ENCODE results near the gene SF3A1. TPM values are rescaled to one million over a fixed set of nuclear protein-coding genes. Genes with fewer than 3 reads are reported as not detected.
"Not testable (repeated sequence)": the region's sequence is repeated elsewhere in the genome, so short reads cannot be mapped to it uniquely, and the experiment has no call there.

The SF3A1 gene, protein sequence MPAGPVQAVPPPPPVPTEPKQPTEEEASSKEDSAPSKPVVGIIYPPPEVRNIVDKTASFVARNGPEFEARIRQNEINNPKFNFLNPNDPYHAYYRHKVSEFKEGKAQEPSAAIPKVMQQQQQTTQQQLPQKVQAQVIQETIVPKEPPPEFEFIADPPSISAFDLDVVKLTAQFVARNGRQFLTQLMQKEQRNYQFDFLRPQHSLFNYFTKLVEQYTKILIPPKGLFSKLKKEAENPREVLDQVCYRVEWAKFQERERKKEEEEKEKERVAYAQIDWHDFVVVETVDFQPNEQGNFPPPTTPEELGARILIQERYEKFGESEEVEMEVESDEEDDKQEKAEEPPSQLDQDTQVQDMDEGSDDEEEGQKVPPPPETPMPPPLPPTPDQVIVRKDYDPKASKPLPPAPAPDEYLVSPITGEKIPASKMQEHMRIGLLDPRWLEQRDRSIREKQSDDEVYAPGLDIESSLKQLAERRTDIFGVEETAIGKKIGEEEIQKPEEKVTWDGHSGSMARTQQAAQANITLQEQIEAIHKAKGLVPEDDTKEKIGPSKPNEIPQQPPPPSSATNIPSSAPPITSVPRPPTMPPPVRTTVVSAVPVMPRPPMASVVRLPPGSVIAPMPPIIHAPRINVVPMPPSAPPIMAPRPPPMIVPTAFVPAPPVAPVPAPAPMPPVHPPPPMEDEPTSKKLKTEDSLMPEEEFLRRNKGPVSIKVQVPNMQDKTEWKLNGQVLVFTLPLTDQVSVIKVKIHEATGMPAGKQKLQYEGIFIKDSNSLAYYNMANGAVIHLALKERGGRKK
- polyA plus RNA-seq (2012; ENCODE audit: missing spikeins), result 55.5 TPM

DNA sequence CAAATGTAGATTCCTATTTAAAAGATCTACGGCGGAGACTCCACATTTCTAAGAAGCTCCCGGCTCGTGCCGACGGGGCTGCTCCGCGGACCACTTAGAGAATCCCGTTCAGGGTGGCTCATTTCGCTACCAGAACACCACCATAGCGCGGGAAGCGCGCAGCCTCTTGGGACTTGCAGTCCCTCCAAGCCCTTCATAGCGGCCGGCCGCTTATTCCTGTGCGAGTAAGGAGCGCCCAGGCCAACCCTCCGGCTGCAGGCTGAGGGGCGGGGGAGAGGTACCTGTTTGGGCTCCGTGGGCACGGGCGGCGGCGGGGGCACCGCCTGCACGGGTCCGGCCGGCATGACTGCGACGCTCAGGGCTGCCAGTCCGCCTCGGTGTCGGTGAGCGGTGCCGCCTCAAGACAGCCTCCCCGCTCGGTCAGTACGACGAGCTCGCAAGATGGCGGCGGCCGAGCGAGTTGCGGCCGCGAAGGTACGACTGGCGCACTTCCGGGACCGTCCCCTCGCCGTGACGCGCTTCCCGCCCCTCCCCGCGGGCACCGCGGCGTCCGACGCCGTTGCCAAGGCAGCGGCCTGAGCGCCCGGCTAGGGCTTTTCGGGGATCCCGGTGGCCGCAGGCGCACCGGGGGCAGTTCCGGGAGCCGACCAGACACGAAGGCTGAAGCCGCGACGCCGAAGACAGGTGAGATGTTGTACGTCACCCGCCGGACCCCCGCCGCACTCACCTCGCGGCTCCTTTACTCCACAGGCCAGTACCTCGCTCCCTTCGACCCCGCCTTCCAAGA, at the start of gene SF3A1, which contains the start of gene CCDC157:
Gene SF3A1, minus strand, starts transcription at position 446 of the 787 bp plus-strand sequence. Its CDS starts 102 bp downstream, at position 344.
Gene CCDC157, plus strand, starts transcription at position 559 of the 787 bp plus-strand sequence. CDS start 8,994 bp downstream, outside the sequence.
- peak; percentile 95 for DNase-seq (ENCODE audit: insufficient read length)
- FAIRE-seq, result peak; percentile 100
- peak; percentile 61; the same call in 1 of the 2 replicates for TF ChIP-seq TAF1 (IDR thresholded peaks at IDR 0.05; ENCODE audit: borderline replicate concordance, low read depth, low read length)
- peak; percentile 96 for TF ChIP-seq POLR2A (IDR thresholded peaks at IDR 0.05; ENCODE audit: low read depth, low read length)
- TF ChIP-seq POLR2AphosphoS5 (IDR thresholded peaks at IDR 0.05; ENCODE audit: low read depth, low read length), result peak; percentile 94

DNA sequence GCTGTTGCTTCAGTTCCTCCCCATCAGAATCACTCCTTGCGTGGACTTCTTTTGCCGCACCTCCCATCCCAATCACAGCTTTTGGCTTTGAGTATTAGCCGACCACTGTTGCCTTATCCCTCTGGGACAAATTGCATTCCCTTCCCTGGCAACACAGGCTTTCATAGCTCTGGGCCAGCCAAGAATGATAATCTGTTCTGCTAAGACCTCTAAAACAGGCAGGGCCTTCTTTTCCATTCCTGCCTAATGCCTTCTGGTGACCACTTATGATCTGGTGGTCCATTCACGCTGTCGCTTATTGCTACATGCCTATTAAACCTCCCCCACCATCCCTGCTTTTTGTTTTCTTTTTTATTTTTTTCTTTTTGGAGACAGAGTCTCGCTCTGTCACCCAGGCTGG, 49.7 kb upstream of the SF3A1 start:
- TF ChIP-seq POLR2AphosphoS5 (IDR thresholded peaks at IDR 0.05; ENCODE audit: low read depth, low read length), result no peak
- no peak for TF ChIP-seq TAF1 (IDR thresholded peaks at IDR 0.05; ENCODE audit: borderline replicate concordance, low read depth, low read length)
- TF ChIP-seq POLR2A (IDR thresholded peaks at IDR 0.05; ENCODE audit: low read depth, low read length), result no peak
- FAIRE-seq (no peak), DNase-seq (ENCODE audit: insufficient read length) (no peak)

DNA sequence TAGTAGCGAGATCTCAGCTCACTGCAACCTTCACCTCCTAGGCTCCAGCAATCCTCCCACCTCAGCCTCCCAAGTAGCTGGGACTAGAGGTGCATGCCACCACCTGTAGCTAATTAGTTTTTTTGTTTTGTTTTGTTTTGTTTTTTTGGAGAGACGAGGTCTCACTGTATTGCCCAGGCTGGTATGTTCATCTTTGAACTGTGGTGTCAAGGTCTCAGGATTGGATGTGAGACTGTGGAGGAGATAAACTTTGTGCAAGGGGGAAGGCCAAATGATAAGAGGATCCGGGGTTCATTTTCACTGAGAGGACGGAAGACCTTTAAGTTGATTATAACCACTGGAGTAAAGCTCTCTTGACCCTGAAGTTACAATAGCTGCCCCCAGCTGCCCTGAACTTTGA, 49.0 kb upstream of the SF3A1 start:
- TF ChIP-seq TAF1 (IDR thresholded peaks at IDR 0.05; ENCODE audit: borderline replicate concordance, low read depth, low read length), result no peak
- TF ChIP-seq POLR2A (IDR thresholded peaks at IDR 0.05; ENCODE audit: low read depth, low read length), result no peak
- TF ChIP-seq POLR2AphosphoS5 (IDR thresholded peaks at IDR 0.05; ENCODE audit: low read depth, low read length), result no peak
- DNase-seq (ENCODE audit: insufficient read length) (no peak), FAIRE-seq (no peak)

DNA sequence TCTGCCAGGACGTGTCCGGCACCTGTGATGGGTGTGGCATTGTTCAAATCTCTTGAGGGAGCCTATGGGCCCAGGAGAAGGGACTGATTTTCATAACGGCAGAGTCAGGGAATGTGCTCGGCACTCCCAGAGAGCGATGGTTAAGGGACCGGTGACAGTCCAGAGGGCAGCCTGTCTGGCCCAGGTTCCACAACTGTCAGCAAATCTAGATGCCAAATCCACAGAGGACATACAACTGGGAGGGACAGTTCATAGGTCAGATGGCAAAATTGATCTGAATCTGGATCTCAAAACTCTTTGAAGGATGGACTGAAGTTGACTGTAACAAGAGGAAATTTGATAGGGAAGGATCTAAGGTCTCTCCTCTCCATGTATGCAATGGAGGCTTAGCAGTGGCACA, 47.6 kb upstream of the SF3A1 start:
- FAIRE-seq, result no peak
- no peak for DNase-seq (ENCODE audit: insufficient read length)

DNA sequence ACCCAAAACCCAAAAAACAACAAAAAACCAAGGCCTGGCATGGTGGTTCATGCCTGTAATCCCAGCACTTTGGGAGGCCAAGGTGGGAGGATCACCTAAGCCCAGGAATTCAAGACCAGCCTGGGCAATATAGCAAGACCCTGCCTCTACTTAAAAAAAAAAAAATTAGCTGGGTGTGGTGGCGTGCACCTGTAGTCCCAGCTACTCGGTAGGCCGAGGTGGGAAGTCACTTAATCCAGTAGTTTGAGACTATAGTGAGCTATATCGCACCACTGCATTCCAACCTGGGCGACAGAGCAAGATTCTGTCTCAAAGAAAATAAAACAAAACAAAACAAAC, 46.0 kb upstream of the SF3A1 start:
- FAIRE-seq; DNase-seq (ENCODE audit: insufficient read length): not testable (repeated sequence)

More for the DNA sequence above, 47.6 kb upstream of the SF3A1 start:
- TF ChIP-seq TAF1 (IDR thresholded peaks at IDR 0.05; ENCODE audit: borderline replicate concordance, low read depth, low read length) (no peak), POLR2A (IDR thresholded peaks at IDR 0.05; ENCODE audit: low read depth, low read length) (no peak), POLR2AphosphoS5 (IDR thresholded peaks at IDR 0.05; ENCODE audit: low read depth, low read length) (no peak)

DNA sequence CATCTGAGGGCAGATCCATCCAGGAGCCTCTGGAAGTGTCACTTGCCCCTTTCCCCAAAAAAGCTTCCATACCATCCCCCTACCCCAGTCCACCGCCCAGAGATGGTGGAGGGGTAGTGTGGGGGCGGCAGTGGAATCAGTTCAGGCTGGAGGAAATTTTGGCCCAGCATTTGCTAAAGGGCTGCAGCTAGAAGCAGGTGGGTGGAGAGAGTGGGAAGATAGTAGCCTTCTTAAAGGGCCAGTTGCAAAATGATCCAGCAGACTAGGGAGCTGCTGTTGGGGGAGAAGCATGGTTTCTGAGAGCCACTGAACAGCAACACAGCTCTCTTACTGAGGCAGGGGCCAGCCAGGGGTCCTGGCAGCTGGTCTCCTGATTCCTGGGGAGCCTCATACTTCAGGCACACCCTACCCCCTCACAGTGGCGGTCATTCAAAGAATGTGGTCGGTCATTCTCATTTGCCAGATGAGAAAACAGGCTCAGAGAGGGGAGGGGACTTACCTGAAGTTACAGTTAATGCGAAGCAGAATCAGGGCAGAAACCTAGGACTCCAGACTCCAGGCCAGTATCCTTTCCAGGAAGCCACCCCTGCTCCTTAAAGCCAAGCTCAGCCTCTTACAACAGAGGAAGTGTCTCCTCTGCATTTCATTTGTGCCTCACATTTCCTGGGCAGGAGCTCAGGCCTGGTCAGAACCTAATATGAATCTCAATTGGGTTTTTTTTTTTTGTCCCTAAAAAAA, 45.5 kb upstream of the SF3A1 start:
- DNase-seq (ENCODE audit: insufficient read length), result no peak
- TF ChIP-seq POLR2AphosphoS5 (IDR thresholded peaks at IDR 0.05; ENCODE audit: low read depth, low read length) (no peak), TAF1 (IDR thresholded peaks at IDR 0.05; ENCODE audit: borderline replicate concordance, low read depth, low read length) (no peak), POLR2A (IDR thresholded peaks at IDR 0.05; ENCODE audit: low read depth, low read length) (no peak)
- FAIRE-seq, result no peak

DNA sequence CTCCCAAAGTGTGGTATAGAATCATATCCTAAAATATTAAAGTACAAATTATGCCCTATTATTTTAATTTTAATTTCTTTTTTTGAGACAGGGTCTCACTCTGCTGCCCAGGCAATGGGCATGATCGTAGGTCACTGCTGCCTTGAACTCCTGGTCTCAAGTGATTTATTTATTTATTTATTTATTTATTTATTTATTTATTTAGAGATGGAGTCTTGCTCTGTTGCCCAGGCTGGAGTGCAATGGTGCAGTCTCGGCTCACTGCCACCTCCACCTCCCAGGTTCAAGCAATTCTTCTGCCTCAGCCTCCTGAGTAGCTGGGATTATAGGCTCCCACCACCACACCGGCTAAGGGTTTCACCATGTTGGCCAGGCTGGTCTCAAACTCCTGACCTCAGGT, 44.3 kb upstream of the SF3A1 start:
- FAIRE-seq, result not testable (repeated sequence)

DNA sequence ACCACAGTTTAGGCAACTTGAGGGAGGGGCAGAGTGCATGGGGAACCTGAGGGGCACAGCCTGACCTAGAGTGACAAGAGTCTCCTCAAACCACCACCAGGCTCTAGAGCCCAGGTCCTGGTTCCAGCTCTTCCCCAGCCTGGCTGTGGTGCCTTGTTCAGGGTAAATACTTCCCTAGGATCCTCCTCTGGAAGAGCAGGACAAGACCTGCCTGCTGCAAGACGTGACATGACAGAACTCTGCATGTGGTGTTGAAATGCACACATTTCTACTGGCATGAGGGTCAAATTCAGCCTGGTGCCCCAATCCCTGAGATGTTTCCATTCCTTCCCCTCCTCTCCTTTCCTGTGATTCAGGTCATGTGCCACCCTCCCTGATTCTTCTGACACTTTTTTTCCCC, 43.5 kb upstream of the SF3A1 start:
- FAIRE-seq (peak; percentile 5), DNase-seq (ENCODE audit: insufficient read length) (no peak)
- no peak for TF ChIP-seq POLR2AphosphoS5 (IDR thresholded peaks at IDR 0.05; ENCODE audit: low read depth, low read length)
- TF ChIP-seq TAF1 (IDR thresholded peaks at IDR 0.05; ENCODE audit: borderline replicate concordance, low read depth, low read length), result no peak
- no peak for TF ChIP-seq POLR2A (IDR thresholded peaks at IDR 0.05; ENCODE audit: low read depth, low read length)

More for the DNA sequence above, 44.3 kb upstream of the SF3A1 start:
- not testable (repeated sequence) for DNase-seq (ENCODE audit: insufficient read length)

DNA sequence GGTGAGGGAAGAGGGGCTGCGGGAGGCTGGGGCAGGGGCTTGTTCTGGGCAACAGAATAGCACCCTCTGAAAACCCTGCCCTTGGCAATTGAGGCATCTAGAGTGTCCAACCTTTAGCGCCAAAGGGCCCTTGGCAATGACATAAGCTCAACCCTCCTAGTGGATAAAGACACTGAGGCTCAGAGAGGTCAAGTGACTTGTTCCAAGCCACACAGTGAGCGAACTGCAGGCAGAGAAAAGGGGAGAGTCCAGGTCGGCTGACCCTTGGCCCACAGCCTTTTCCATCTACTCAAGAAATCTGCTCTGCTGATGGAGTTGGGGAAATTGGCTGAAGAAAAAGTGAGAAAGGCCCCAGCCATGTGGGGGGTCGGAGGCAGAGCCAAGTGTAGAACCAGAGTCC, 43.0 kb upstream of the SF3A1 start:
- no peak for TF ChIP-seq TAF1 (IDR thresholded peaks at IDR 0.05; ENCODE audit: borderline replicate concordance, low read depth, low read length)
- no peak for TF ChIP-seq POLR2AphosphoS5 (IDR thresholded peaks at IDR 0.05; ENCODE audit: low read depth, low read length)
- TF ChIP-seq POLR2A (IDR thresholded peaks at IDR 0.05; ENCODE audit: low read depth, low read length), result no peak
- no peak for FAIRE-seq
- no peak for DNase-seq (ENCODE audit: insufficient read length)

DNA sequence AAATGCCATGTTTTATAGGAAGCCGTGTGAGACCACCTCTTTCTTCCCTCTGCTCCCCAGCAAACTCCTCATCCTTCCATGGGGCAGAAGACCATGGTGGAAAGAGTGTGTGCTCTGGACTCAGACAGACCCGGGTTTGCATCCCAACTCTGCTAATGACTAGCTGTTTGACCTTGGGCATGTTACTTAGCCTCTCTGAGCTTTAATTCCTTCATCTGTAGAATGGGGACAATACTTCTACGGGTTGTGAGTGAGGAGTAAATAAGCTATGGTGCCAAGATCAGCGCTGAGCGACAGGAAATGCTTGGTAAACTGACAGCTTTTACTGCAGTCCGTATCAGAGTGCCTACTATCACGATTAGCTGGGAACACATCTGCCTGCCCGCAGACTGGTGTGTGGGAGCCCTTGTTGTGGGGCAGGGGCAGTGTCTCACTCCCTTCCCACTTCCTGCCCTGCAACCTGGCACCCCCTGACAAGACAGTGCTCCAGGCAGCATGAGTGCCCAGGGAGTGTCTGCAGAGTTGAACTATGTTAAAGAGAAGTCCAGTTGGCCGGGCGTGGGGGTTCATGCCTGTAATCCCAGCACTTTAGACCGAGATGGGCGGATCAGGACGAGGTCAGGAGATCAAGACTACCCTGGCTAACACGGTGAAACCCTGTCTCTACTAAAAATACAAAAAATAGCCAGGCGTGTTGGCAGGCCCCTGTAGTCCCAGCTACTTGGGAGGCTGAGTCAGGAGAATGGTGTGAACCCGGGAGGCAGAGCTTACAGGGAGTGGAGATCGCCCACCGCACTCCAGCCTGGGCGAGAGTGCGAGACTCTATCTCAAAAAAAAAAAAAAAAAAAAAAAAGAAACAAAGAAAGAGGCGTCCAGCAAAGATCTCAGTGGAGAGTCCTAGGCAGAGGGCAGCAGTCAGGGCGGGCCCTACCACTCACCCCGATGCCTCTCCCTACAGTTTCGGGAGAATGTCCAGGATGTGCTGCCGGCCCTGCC, 42.3 kb upstream of the SF3A1 start:
- no peak for DNase-seq (ENCODE audit: insufficient read length)
- TF ChIP-seq POLR2AphosphoS5 (IDR thresholded peaks at IDR 0.05; ENCODE audit: low read depth, low read length) (no peak), TAF1 (IDR thresholded peaks at IDR 0.05; ENCODE audit: borderline replicate concordance, low read depth, low read length) (no peak), POLR2A (IDR thresholded peaks at IDR 0.05; ENCODE audit: low read depth, low read length) (no peak)
- FAIRE-seq, result no peak

All from GM12892 (cell line).